HG03342 (cell line): ENCODE measurements around the gene OGFOD3.
"Not testable (repeated sequence)": the region's sequence is repeated elsewhere in the genome, so short reads cannot be mapped to it uniquely, and the experiment has no call there.

ENCODE experiments used
- ATAC-seq: cut with Tn5 transposase; IDR thresholded peaks from one replicate; pipeline ENCODE4 v1.9.1; 2021; ENCODE audit warnings: mild to moderate bottlenecking, moderate library complexity; ENCODE audit not compliant: unreplicated experiment

Gene OGFOD3

GRCh38 chr17:82418001-82418986, at the start of gene OGFOD3, which contains the start of gene HEXD:
TSS of gene OGFOD3 (minus strand) at chr17:82418586. CDS start at chr17:82418485, 101 bp downstream.
TSS of gene HEXD (plus strand) at chr17:82418347. CDS start at chr17:82419800, 1,453 bp downstream.
- ATAC-seq: peak; percentile 78

GRCh38 chr17:82465023-82465603, 46.7 kb upstream of the OGFOD3 start:
- no peak for ATAC-seq

GRCh38 chr17:82464567-82464929, 46.2 kb upstream of the OGFOD3 start:
- no peak for ATAC-seq

GRCh38 chr17:82463925-82464566, 45.7 kb upstream of the OGFOD3 start:
- ATAC-seq: no peak

GRCh38 chr17:82463391-82463790, 45.0 kb upstream of the OGFOD3 start:
- no peak for ATAC-seq

GRCh38 chr17:82461827-82462524, 43.6 kb upstream of the OGFOD3 start:
- no peak for ATAC-seq

- not testable (repeated sequence) for ATAC-seq
These were observed 41.5 kb upstream of the OGFOD3 start for GRCh38 chr17:82459936-82460335.

- ATAC-seq: no peak
These were observed 40.6 kb upstream of the OGFOD3 start for GRCh38 chr17:82458885-82459424.

- ATAC-seq: peak; percentile 91
These were observed 39.9 kb upstream of the OGFOD3 start, which contains the start of gene NARF for GRCh38 chr17:82458179-82458884. TSS of gene NARF (plus strand) at chr17:82458741. CDS start at chr17:82458804, 63 bp downstream.

- no peak for ATAC-seq
These were observed 39.5 kb upstream of the OGFOD3 start for GRCh38 chr17:82457929-82458178.

GRCh38 chr17:82457073-82457928, 38.9 kb upstream of the OGFOD3 start:
- no peak for ATAC-seq

GRCh38 chr17:82453706-82454105, 35.3 kb upstream of the OGFOD3 start:
- not testable (repeated sequence) for ATAC-seq

GRCh38 chr17:82453151-82453550, 34.8 kb upstream of the OGFOD3 start:
- ATAC-seq: not testable (repeated sequence)

GRCh38 chr17:82452162-82452561, 33.8 kb upstream of the OGFOD3 start:
- ATAC-seq: no peak

GRCh38 chr17:82450357-82451106, 32.1 kb upstream of the OGFOD3 start, which contains the start of gene CYBC1:
TSS of gene CYBC1 (minus strand) at chr17:82450752. CDS start at chr17:82449254, 1,498 bp downstream.
- peak; percentile 63 for ATAC-seq

- no peak for ATAC-seq
These were observed 31.5 kb upstream of the OGFOD3 start for GRCh38 chr17:82449883-82450356.

- ATAC-seq: peak; percentile 51
These were observed 30.9 kb upstream of the OGFOD3 start for GRCh38 chr17:82449131-82449882.
